Ascending aorta (tissue), 2 donors: ENCODE results near the gene DVL3. TPM values are rescaled to one million over a fixed set of nuclear protein-coding genes. Genes with fewer than 3 reads are reported as not detected.
A peak's percentile ranks its signal among the peaks of the same experiment; 100 is the strongest.
"Not testable (repeated sequence)": the region's sequence is repeated elsewhere in the genome, so short reads cannot be mapped to it uniquely, and the experiment has no call there.

Experiments
- DNase-seq, 2 donors: peaks; one replicate each; pipeline ENCODE4 v3.0.0-alpha.2; 2019; ENCODE audit warnings: low spot score in 2 of 2
- H3K27ac ChIP-seq, 2 donors: fragments of 200-600 bp; sonication (generic); one replicate each; pipeline ENCODE4 v1.5.1; 2016 to 2017; ENCODE audit warnings: mild to moderate bottlenecking in 1 of 2
- H3K27me3 ChIP-seq: fragments of 200-600 bp; sonication (generic); one replicate; pipeline ENCODE4 v1.5.1; 2017
- H3K36me3 ChIP-seq, 2 donors: fragments of 200-600 bp; sonication (generic); one replicate each; pipeline ENCODE4 v1.5.1; 2016
- H3K4me1 ChIP-seq, 2 donors: fragments of 200-600 bp; sonication (generic); one replicate each; pipeline ENCODE4 v1.5.1; 2016 to 2017; ENCODE audit warnings: mild to moderate bottlenecking in 1 of 2
- H3K4me3 ChIP-seq, 2 donors: fragments of 200-600 bp; sonication (generic); one replicate each; pipeline ENCODE4 v1.5.1; 2016 to 2017; ENCODE audit warnings: mild to moderate bottlenecking in 1 of 2
- H3K9me3 ChIP-seq, 2 donors: fragments of 200-600 bp; sonication (generic); one replicate each; pipeline ENCODE4 v1.5.1; 2016
- CTCF ChIP-seq, 3 experiments: fragments of 200-600 bp in 2 of 3; fragments of 450-650 bp in 1 of 3; sonication (generic) in 2 of 3; IDR thresholded peaks; one replicate each; pipeline ENCODE4 v1.5.1; 2016 to 2019; ENCODE audit warnings: antibody characterized with exemption in 3 of 3, mild to moderate bottlenecking in 1 of 3, moderate library complexity in 1 of 3
- intact Hi-C: fragments of 100-400 bp; cut with DNase I; formaldehyde crosslinking; loops from one replicate; pipeline ENCODE4 v1.15.1; 2023
- total RNA-seq: library from RNA; depleted of rRNA; stranded (reverse); fragments of >200 nt; gene quantifications from one replicate; pipeline ENCODE4 v1.1.0, GENCODE V29; 2016

Gene DVL3
- 36.6 TPM for total RNA-seq

- Histone ChIP-seq H3K4me1 (peaks cover 9 to 21% of the 10 kb centered on the region in 2 donors), H3K4me3 (peak within 1 kb of the TSS; percentile 80 to 97), H3K36me3 (no peaks in the 10 kb centered on the region), H3K27me3 (no peaks in the 10 kb centered on the region), H3K9me3 (no peaks in the 10 kb centered on the region), H3K27ac (peak within 1 kb of the TSS; percentile 87 to 89)
- peak in 1 of 2 donors; percentile 81 for DNase-seq
- intact Hi-C loops = loop anchor here (5.0 to 10.0 kb wide), 3 partner anchors 92 to 1060 kb away; partner anchors contain the start of genes ABCC5, ALG3, EEF1AKMT4 and MCCC1
- TF ChIP-seq CTCF (IDR thresholded peaks at IDR 0.05) = no peak
Measured at GRCh38 chr3:184154885-184155643, at the start of gene DVL3. DVL3 (plus strand) TSS chr3:184155377; CDS start chr3:184155636, 259 bp downstream.

GRCh38 chr3:184110316-184110725, 44.9 kb upstream of the DVL3 start:
- Histone ChIP-seq H3K27me3 (no peaks in the 10 kb centered on the region), H3K9me3 (no peaks in the 10 kb centered on the region), H3K27ac (no peak overlapping the region), H3K36me3 (no peaks in the 10 kb centered on the region), H3K4me3 (no peak overlapping the region), H3K4me1 (no peaks in the 10 kb centered on the region)
- DNase-seq = no peak
- intact Hi-C loops = no loop called here
- no peak for TF ChIP-seq CTCF (IDR thresholded peaks at IDR 0.05)

GRCh38 chr3:184116017-184116416, 39.2 kb upstream of the DVL3 start:
- Histone ChIP-seq H3K27me3 (no peaks in the 10 kb centered on the region), H3K9me3 (no peaks in the 10 kb centered on the region), H3K4me3 (no peak overlapping the region), H3K27ac (no peak overlapping the region), H3K4me1 (no peaks in the 10 kb centered on the region), H3K36me3 (no peaks in the 10 kb centered on the region)
- DNase-seq = no peak
- intact Hi-C loops = no loop called here
- TF ChIP-seq CTCF (IDR thresholded peaks at IDR 0.05) = no peak

- intact Hi-C loops = no loop called here
- H3K9me3 ChIP-seq = no peaks in the 10 kb centered on the region
- no peaks in the 10 kb centered on the region for H3K27me3 ChIP-seq
- no peak for DNase-seq
- H3K4me3 ChIP-seq = no peak overlapping the region
- no peak overlapping the region for H3K27ac ChIP-seq
- no peak for TF ChIP-seq CTCF (IDR thresholded peaks at IDR 0.05)
- H3K36me3 ChIP-seq = no peaks in the 10 kb centered on the region
- H3K4me1 ChIP-seq = no peaks in the 10 kb centered on the region
Measured at GRCh38 chr3:184117636-184118035, 37.5 kb upstream of the DVL3 start.

- H3K4me3 ChIP-seq, intact Hi-C loops, H3K27ac ChIP-seq, H3K9me3 ChIP-seq, DNase-seq, H3K27me3 ChIP-seq, H3K36me3 ChIP-seq, H3K4me1 ChIP-seq: not testable (repeated sequence)
Measured at GRCh38 chr3:184121031-184121430, 34.1 kb upstream of the DVL3 start.

- intact Hi-C loops = no loop called here
- no peaks in the 10 kb centered on the region for H3K4me1 ChIP-seq
- H3K36me3 ChIP-seq = no peaks in the 10 kb centered on the region
- no peak for TF ChIP-seq CTCF (IDR thresholded peaks at IDR 0.05)
- no peaks in the 10 kb centered on the region for H3K27me3 ChIP-seq
- no peaks in the 10 kb centered on the region for H3K9me3 ChIP-seq
- no peak for DNase-seq
- H3K27ac ChIP-seq = no peak overlapping the region
- no peak overlapping the region for H3K4me3 ChIP-seq
Measured at GRCh38 chr3:184126006-184126405, 29.2 kb upstream of the DVL3 start.
